HepG2 (cell line): ENCODE measurements around the gene GRK6. TPM values are rescaled to one million over a fixed set of nuclear protein-coding genes. Genes with fewer than 3 reads are reported as not detected.

ENCODE experiments used
- DZIP1 ChIP-seq: sonication (generic); formaldehyde crosslinking; IDR thresholded peaks from 2 replicates; pipeline ENCODE4 v1.5.0; 2020; ENCODE audit warnings: mild to moderate bottlenecking, missing genetic modification reagents
- GABPB1 ChIP-seq: IDR thresholded peaks from 2 replicates; pipeline ENCODE4 v1.6.1; 2016; ENCODE audit warnings: mild to moderate bottlenecking, missing genetic modification reagents, moderate library complexity, missing compliant biosample characterization
- HMG20B ChIP-seq: conservative IDR thresholded peaks from 2 replicates; pipeline ENCODE4 v1.6.1; 2016; ENCODE audit warnings: missing genetic modification reagents, missing compliant biosample characterization
- HNRNPL ChIP-seq: fragments of 200-400 bp; formaldehyde crosslinking; IDR thresholded peaks from 2 replicates; pipeline ENCODE4 v1.6.1; 2017; ENCODE audit warnings: mild to moderate bottlenecking, low read depth, low read length
- KLF16 ChIP-seq, 2 experiments: sonication (generic) in 1 of 2; formaldehyde crosslinking in 1 of 2; IDR thresholded peaks; 2 replicates each; pipeline versions ENCODE4 v1.6.1 to v1.8.0; 2016 to 2023; ENCODE audit warnings: missing genetic modification reagents in 2 of 2, missing compliant biosample characterization in 1 of 2
- MEIS1 ChIP-seq: sonication (generic); formaldehyde crosslinking; IDR thresholded peaks from 2 replicates; pipeline ENCODE4 v1.9.0; 2021; ENCODE audit warnings: mild to moderate bottlenecking, missing genetic modification reagents, moderate library complexity, borderline replicate concordance
- RFX3 ChIP-seq: IDR thresholded peaks from 2 replicates; pipeline ENCODE4 v1.6.1; 2016; ENCODE audit warnings: missing biosample characterization, missing genetic modification reagents
- SRSF4 ChIP-seq: fragments of 200-400 bp; formaldehyde crosslinking; IDR thresholded peaks from one replicate; pipeline ENCODE4 v1.6.1; 2018; ENCODE audit warnings: mild to moderate bottlenecking, low read depth, low read length, moderate library complexity; ENCODE audit not compliant: poor library complexity, severe bottlenecking
- TBX2 ChIP-seq: sonication (generic); formaldehyde crosslinking; IDR thresholded peaks from 2 replicates; pipeline ENCODE4 v1.5.0; 2020; ENCODE audit warnings: missing genetic modification reagents, mild to moderate bottlenecking, borderline replicate concordance
- THAP7 ChIP-seq: sonication (generic); formaldehyde crosslinking; IDR thresholded peaks from 2 replicates; pipeline ENCODE4 v1.8.1; 2023; ENCODE audit warnings: mild to moderate bottlenecking, missing genetic modification reagents
- ZBTB8A ChIP-seq: sonication (generic); formaldehyde crosslinking; IDR thresholded peaks from 2 replicates; pipeline ENCODE4 v1.4.0; 2020; ENCODE audit warnings: mild to moderate bottlenecking, low read depth, missing genetic modification reagents, borderline replicate concordance
- ZNF124 ChIP-seq: sonication (generic); formaldehyde crosslinking; IDR thresholded peaks from 2 replicates; pipeline ENCODE4 v1.4.0; 2020; ENCODE audit warnings: missing genetic modification reagents
- ZNF547 ChIP-seq: sonication (generic); formaldehyde crosslinking; IDR thresholded peaks from 2 replicates; pipeline ENCODE4 v1.5.1; 2020; ENCODE audit warnings: mild to moderate bottlenecking, missing genetic modification reagents
- ZNF563 ChIP-seq: sonication (generic); formaldehyde crosslinking; IDR thresholded peaks from 2 replicates; pipeline ENCODE4 v1.8.0; 2022; ENCODE audit warnings: mild to moderate bottlenecking, moderate library complexity, missing genetic modification reagents
- ZNF709 ChIP-seq: sonication (generic); formaldehyde crosslinking; IDR thresholded peaks from 2 replicates; pipeline ENCODE4 v1.5.0; 2020; ENCODE audit warnings: mild to moderate bottlenecking, missing genetic modification reagents
- ZSCAN20 ChIP-seq: sonication (generic); formaldehyde crosslinking; IDR thresholded peaks from 2 replicates; pipeline ENCODE4 v1.4.0; 2020; ENCODE audit warnings: missing genetic modification reagents, mild to moderate bottlenecking, borderline replicate concordance
- polyA plus RNA-seq, 8 experiments: library from polyadenylated mRNA; depleted of rRNA in 3 of 8; stranded (reverse) in 7 of 8; unstranded in 1 of 8; fragments of >200 nt; fragmentation: Illumina TruSeq in 4 of 8; extraction: Trizol in 4 of 8; gene quantifications; 2 replicates each; pipeline versions ENCODE4 v1.2.1 to v1.2.3, GENCODE V29; 2011 to 2016; ENCODE audit warnings: low read depth in 4 of 8, missing spikeins in 1 of 8, mixed read lengths in 1 of 8; ENCODE audit not compliant: insufficient read depth in 1 of 8
- total RNA-seq, 5 experiments: library from RNA; depleted of rRNA; stranded (reverse); fragments of >200 nt; fragmentation: Illumina TruSeq; extraction: Trizol; gene quantifications; 2 replicates each; pipeline ENCODE4 v1.2.3, GENCODE V29; 2016; ENCODE audit warnings: low read depth in 1 of 5
- TF ChIP-seq, protein P1 (sequence below): sonication (generic); formaldehyde crosslinking; IDR thresholded peaks from 2 replicates; pipeline ENCODE4 v1.4.0; 2020; ENCODE audit warnings: missing genetic modification reagents
- TF ChIP-seq, protein P2 (sequence below): sonication (generic); formaldehyde crosslinking; IDR thresholded peaks from 2 replicates; pipeline ENCODE4 v1.8.0; 2022; ENCODE audit warnings: missing genetic modification reagents, mild to moderate bottlenecking, moderate library complexity, borderline replicate concordance
- TF ChIP-seq, protein P3 (sequence below): sonication (generic); formaldehyde crosslinking; IDR thresholded peaks from 2 replicates; pipeline ENCODE4 v1.5.0; 2020; ENCODE audit warnings: mild to moderate bottlenecking, missing genetic modification reagents

Gene GRK6
- total and polyA plus RNA-seq, 2 of the 13 experiments (the other 11 are each of a cell fraction or from before 2014, with no cell fraction given) = 13.2 to 19.9 TPM

DNA sequence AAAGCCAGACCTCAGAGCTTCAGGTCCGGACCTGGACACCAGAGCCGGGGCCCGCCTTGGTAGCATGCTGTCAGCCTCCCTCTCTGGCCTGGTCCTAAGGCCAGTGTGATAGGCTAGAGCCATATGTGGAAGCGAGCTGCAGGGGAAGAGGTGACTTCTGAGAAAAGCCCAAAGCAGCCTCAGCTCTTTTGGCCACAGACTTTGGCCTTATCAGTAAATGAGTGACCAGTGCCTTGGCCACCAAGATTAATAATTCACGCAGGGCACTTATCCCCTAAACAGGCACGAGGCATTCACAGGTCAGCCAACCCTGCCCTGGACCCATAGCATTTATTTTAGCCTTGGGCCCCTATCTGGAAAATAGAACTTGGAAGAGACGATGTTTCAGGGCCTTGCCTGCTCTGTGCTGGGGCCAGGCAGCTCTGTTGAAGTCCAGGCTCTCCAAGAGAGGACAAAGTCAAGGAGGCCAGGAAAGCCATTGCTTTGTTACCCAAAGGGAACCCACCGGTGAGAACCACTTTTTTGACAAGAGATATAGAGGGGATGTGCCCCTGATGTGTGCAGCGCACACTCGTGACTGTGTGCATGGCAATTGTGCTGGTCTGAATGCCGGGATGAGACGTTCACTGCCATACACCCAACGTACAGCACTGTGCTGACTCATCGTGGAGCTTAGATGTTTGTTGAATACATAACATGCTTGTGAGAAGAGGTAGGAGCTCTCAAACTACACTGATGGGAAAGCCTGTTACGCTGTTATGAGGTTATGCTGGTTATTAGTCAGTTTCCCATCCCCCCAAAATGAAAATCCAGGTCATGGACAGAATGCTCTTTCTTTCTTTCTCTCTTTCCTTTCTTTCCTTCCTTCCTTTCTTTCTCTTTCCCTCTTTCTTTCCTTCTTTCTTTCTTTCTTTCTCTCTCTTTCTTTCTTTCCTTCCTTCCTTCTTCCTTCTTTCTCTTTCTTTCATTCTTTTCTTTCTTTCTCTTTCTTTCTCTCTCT lies 47.3 kb upstream of the GRK6 start (continued):
- no peak; the same call in 1 of the 2 replicates for TF ChIP-seq MEIS1 (CRISPR knock-in tag)
- TF ChIP-seq, protein P1, sequence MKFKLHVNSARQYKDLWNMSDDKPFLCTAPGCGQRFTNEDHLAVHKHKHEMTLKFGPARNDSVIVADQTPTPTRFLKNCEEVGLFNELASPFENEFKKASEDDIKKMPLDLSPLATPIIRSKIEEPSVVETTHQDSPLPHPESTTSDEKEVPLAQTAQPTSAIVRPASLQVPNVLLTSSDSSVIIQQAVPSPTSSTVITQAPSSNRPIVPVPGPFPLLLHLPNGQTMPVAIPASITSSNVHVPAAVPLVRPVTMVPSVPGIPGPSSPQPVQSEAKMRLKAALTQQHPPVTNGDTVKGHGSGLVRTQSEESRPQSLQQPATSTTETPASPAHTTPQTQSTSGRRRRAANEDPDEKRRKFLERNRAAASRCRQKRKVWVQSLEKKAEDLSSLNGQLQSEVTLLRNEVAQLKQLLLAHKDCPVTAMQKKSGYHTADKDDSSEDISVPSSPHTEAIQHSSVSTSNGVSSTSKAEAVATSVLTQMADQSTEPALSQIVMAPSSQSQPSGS (CRISPR knock-in tag) = peak; percentile 46
- TF ChIP-seq, protein P2, sequence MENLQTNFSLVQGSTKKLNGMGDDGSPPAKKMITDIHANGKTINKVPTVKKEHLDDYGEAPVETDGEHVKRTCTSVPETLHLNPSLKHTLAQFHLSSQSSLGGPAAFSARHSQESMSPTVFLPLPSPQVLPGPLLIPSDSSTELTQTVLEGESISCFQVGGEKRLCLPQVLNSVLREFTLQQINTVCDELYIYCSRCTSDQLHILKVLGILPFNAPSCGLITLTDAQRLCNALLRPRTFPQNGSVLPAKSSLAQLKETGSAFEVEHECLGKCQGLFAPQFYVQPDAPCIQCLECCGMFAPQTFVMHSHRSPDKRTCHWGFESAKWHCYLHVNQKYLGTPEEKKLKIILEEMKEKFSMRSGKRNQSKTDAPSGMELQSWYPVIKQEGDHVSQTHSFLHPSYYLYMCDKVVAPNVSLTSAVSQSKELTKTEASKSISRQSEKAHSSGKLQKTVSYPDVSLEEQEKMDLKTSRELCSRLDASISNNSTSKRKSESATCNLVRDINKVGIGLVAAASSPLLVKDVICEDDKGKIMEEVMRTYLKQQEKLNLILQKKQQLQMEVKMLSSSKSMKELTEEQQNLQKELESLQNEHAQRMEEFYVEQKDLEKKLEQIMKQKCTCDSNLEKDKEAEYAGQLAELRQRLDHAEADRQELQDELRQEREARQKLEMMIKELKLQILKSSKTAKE (CRISPR knock-in tag) = no peak; the same call in 1 of the 2 replicates
- no peak for TF ChIP-seq ZNF709
- 0 out of 2 replicates have a peak, but pooled peaks have one; percentile 50 for TF ChIP-seq ZSCAN20 (CRISPR knock-in tag)
- no peak for TF ChIP-seq ZBTB8A (CRISPR knock-in tag)
- no peak for TF ChIP-seq RFX3 (CRISPR knock-in tag)
- TF ChIP-seq HMG20B (CRISPR knock-in tag) = peak; percentile 10; the same call in 1 of the 2 replicates
- 0 out of 2 replicates have a peak, but pooled peaks have one; percentile 33 for TF ChIP-seq ZNF124 (CRISPR knock-in tag)
- no peak for TF ChIP-seq DZIP1 (CRISPR knock-in tag)
- peak in 1 of 2 experiments; percentile 52; a peak in 1 of 4 replicates for TF ChIP-seq KLF16 (CRISPR knock-in tag; IDR thresholded peaks at IDR 0.05)
- TF ChIP-seq ZNF547 (CRISPR knock-in tag) = peak; percentile 95
- no peak for TF ChIP-seq SRSF4
- TF ChIP-seq GABPB1 (CRISPR knock-in tag) = peak; percentile 25
- TF ChIP-seq THAP7 (CRISPR knock-in tag) = peak; percentile 71; the same call in 1 of the 2 replicates
- no peak for TF ChIP-seq ZNF563 (CRISPR knock-in tag)
- TF ChIP-seq, protein P3, sequence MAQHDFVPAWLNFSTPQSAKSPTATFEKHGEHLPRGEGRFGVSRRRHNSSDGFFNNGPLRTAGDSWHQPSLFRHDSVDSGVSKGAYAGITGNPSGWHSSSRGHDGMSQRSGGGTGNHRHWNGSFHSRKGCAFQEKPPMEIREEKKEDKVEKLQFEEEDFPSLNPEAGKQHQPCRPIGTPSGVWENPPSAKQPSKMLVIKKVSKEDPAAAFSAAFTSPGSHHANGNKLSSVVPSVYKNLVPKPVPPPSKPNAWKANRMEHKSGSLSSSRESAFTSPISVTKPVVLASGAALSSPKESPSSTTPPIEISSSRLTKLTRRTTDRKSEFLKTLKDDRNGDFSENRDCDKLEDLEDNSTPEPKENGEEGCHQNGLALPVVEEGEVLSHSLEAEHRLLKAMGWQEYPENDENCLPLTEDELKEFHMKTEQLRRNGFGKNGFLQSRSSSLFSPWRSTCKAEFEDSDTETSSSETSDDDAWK (CRISPR knock-in tag) = no peak
- TF ChIP-seq HNRNPL = no peak
- TF ChIP-seq TBX2 (CRISPR knock-in tag) = peak; percentile 69
